ENCODE data around the gene PPM1F.

- TF ChIP-seq CTCF (conservative IDR thresholded peaks at IDR 0.05 in 1 of 2, IDR thresholded peaks at IDR 0.05 in 1 of 2; ENCODE audit: low read depth in 1 of 2, low read length in 2 of 2) (no peak), EZH2 (IDR thresholded peaks at IDR 0.05; ENCODE audit: low read length, missing control alignments) (no peak)
Observed at GRCh38 chr22:21970800-21971617, 18.4 kb upstream of the PPM1F start.
